GM12878 (cell line): ENCODE results near the gene SCMH1.

Source experiments
- POLR2A ChIP-seq: IDR thresholded peaks from 2 replicates; pipeline ENCODE4 v1.6.1; 2011; ENCODE audit warnings: low read depth, mild to moderate bottlenecking, low read length
- POLR2AphosphoS5 ChIP-seq: IDR thresholded peaks from 2 replicates; pipeline ENCODE4 v1.6.1; 2011; ENCODE audit warnings: mild to moderate bottlenecking, low read length, inconsistent platforms

GRCh38 chr1:41239988-41240610 lies 2.0 kb downstream of the SCMH1 start:
- no peak for TF ChIP-seq POLR2A
- no peak for TF ChIP-seq POLR2AphosphoS5
